Measurements from ENCODE around the gene CIZ1.

CIZ1 gene

GRCh38 chr9:128206916-128207910 is 15.8 kb upstream of the CIZ1 start:
- peaks cover 45% of the 10 kb centered on the region for H3K27me3 Mint-ChIP-seq
- peak overlapping the region; percentile 8 for H3K27ac Mint-ChIP-seq
- peaks cover 41% of the 10 kb centered on the region for H3K4me1 Mint-ChIP-seq (ENCODE audit: low read depth)
- intact Hi-C loops (cut with micrococcal nuclease), result no loop called here
- H3K36me3 Mint-ChIP-seq (ENCODE audit: low read depth), result no peaks in the 10 kb centered on the region
- no peaks in the 10 kb centered on the region for H3K9me3 Mint-ChIP-seq
- no peak overlapping the region for H3K4me3 Mint-ChIP-seq

GRCh38 chr9:128206484-128206883 is 15.1 kb upstream of the CIZ1 start:
- H3K27ac Mint-ChIP-seq, result peak overlapping the region; percentile 8
- intact Hi-C loops (cut with micrococcal nuclease), result no loop called here
- H3K9me3 Mint-ChIP-seq, result no peaks in the 10 kb centered on the region
- peaks cover 38% of the 10 kb centered on the region for H3K27me3 Mint-ChIP-seq
- peaks cover 42% of the 10 kb centered on the region for H3K4me1 Mint-ChIP-seq (ENCODE audit: low read depth)
- no peaks in the 10 kb centered on the region for H3K36me3 Mint-ChIP-seq (ENCODE audit: low read depth)
- H3K4me3 Mint-ChIP-seq, result no peak overlapping the region

DNA sequence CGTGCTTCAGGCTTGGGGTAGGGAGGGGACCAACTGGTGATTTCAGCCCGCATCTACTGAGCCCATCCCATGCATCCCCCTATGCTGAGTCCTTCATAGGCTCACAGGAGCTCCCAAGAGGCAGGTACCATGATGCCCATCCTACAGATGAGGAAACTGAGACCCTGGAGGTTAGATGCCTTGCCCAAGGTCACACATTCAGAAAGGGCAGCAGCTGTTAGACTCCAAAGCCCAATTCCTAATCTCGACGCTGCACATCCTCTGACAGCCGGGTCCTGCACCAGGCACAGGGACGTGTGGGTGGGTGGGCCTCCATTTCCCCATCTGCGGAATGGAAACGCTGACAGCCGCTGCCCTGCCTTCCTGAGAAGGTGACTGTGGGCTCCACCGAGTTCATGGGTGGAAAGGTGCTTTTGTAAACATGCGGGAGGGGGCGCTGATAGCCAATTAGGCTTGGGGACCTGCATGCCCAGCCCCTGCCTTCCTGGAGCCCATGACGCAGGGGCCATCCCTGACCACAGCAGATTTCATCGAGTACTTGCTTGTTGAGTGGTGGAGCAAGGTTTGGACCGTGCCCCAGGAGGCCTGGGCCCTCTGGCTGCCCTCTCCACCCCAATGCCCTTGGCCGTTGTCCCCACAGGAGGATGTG is 14.0 kb upstream of the CIZ1 start:
- H3K4me3 Mint-ChIP-seq, result no peak overlapping the region
- peaks cover 30% of the 10 kb centered on the region for H3K27me3 Mint-ChIP-seq
- no peaks in the 10 kb centered on the region for H3K36me3 Mint-ChIP-seq (ENCODE audit: low read depth)
- intact Hi-C loops (cut with micrococcal nuclease), result no loop called here
- H3K9me3 Mint-ChIP-seq, result no peaks in the 10 kb centered on the region
- no peak overlapping the region for H3K27ac Mint-ChIP-seq
- peaks cover 42% of the 10 kb centered on the region for H3K4me1 Mint-ChIP-seq (ENCODE audit: low read depth)

- H3K4me3 Mint-ChIP-seq, result no peak overlapping the region
- H3K27ac Mint-ChIP-seq, result no peak overlapping the region
- no peaks in the 10 kb centered on the region for H3K9me3 Mint-ChIP-seq
- H3K27me3 Mint-ChIP-seq, result peaks cover 30% of the 10 kb centered on the region
- no peaks in the 10 kb centered on the region for H3K36me3 Mint-ChIP-seq (ENCODE audit: low read depth)
- intact Hi-C loops (cut with micrococcal nuclease), result no loop called here
- peaks cover 42% of the 10 kb centered on the region for H3K4me1 Mint-ChIP-seq (ENCODE audit: low read depth)
Measured at GRCh38 chr9:128204858-128205257, 13.5 kb upstream of the CIZ1 start.

- no peaks in the 10 kb centered on the region for H3K36me3 Mint-ChIP-seq (ENCODE audit: low read depth)
- peaks cover 42% of the 10 kb centered on the region for H3K4me1 Mint-ChIP-seq (ENCODE audit: low read depth)
- no peaks in the 10 kb centered on the region for H3K9me3 Mint-ChIP-seq
- intact Hi-C loops (cut with micrococcal nuclease), result no loop called here
- H3K27ac Mint-ChIP-seq, result peak overlapping the region; percentile 38
- H3K27me3 Mint-ChIP-seq, result peaks cover 30% of the 10 kb centered on the region
- peak overlapping the region; percentile 82 for H3K4me3 Mint-ChIP-seq
Measured at GRCh38 chr9:128203707-128204551, 12.6 kb upstream of the CIZ1 start.

GRCh38 chr9:128203024-128203706 is 11.8 kb upstream of the CIZ1 start, which contains the start of gene DNM1:
Gene DNM1 (plus strand): TSS chr9:128203379. CDS start chr9:128203471, 92 bp downstream.
- H3K27me3 Mint-ChIP-seq, result peaks cover 26% of the 10 kb centered on the region
- peak within 1 kb of the TSS; percentile 82 for H3K4me3 Mint-ChIP-seq
- intact Hi-C loops (cut with micrococcal nuclease), result no loop called here
- no peaks in the 10 kb centered on the region for H3K36me3 Mint-ChIP-seq (ENCODE audit: low read depth)
- H3K27ac Mint-ChIP-seq, result peak within 1 kb of the TSS; percentile 70
- peaks cover 36% of the 10 kb centered on the region for H3K4me1 Mint-ChIP-seq (ENCODE audit: low read depth)
- no peaks in the 10 kb centered on the region for H3K9me3 Mint-ChIP-seq

GRCh38 chr9:128202648-128203023 is 11.3 kb upstream of the CIZ1 start:
- peaks cover 26% of the 10 kb centered on the region for H3K27me3 Mint-ChIP-seq
- intact Hi-C loops (cut with micrococcal nuclease), result no loop called here
- no peak overlapping the region for H3K4me3 Mint-ChIP-seq
- no peaks in the 10 kb centered on the region for H3K9me3 Mint-ChIP-seq
- peaks cover 34% of the 10 kb centered on the region for H3K4me1 Mint-ChIP-seq (ENCODE audit: low read depth)
- H3K36me3 Mint-ChIP-seq (ENCODE audit: low read depth), result no peaks in the 10 kb centered on the region
- H3K27ac Mint-ChIP-seq, result peak overlapping the region; percentile 70

DNA sequence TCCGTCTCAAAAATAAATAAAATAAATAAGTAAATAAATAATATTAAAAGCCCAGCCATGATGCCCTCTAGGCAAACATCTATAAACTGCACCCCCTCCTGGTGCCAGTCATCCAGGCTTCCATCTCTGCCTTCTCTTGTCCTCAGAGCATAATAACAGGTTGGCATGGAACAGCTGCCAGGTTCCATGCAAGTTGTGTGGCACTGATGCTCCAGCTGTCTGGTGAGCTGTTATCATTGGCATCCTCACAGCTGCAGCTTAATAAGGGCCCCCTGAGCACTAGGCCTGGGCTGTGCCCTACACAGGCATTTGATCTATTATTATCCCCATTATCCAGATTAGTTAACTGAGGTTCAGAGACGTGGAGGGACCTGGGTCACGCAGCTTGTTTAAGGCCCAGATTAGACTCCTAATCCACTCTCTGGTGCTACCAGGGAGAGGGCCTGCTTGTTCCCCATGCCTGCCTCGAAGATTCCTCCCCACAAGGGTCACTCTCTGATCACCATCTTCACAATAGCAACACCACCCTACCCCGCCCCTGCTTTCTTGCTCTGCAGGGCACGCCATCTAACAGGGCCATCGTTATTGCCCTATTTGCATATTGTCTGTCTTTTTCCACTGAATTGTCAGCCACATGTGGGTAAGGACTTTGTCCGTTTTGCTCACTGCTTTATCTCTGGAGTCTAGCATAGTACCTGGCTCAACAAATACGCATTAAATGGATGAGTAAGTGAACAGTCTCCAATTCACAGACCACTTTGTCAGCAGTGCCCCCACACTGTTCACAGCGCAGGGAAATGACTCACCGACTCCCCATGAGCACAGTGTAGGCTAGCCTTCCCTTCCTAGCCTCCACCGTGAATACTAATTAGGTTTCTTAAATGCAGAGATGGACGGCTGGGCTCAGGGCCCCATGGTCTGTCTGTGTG is 10.3 kb upstream of the CIZ1 start:
- Mint-ChIP-seq H3K27me3 (peaks cover 22% of the 10 kb centered on the region), H3K27ac (peak overlapping the region; percentile 70), H3K4me1 (ENCODE audit: low read depth) (peaks cover 24% of the 10 kb centered on the region), H3K9me3 (no peaks in the 10 kb centered on the region), H3K36me3 (ENCODE audit: low read depth) (peaks cover 7% of the 10 kb centered on the region), H3K4me3 (no peak overlapping the region)
- intact Hi-C loops (cut with micrococcal nuclease), result no loop called here

DNA sequence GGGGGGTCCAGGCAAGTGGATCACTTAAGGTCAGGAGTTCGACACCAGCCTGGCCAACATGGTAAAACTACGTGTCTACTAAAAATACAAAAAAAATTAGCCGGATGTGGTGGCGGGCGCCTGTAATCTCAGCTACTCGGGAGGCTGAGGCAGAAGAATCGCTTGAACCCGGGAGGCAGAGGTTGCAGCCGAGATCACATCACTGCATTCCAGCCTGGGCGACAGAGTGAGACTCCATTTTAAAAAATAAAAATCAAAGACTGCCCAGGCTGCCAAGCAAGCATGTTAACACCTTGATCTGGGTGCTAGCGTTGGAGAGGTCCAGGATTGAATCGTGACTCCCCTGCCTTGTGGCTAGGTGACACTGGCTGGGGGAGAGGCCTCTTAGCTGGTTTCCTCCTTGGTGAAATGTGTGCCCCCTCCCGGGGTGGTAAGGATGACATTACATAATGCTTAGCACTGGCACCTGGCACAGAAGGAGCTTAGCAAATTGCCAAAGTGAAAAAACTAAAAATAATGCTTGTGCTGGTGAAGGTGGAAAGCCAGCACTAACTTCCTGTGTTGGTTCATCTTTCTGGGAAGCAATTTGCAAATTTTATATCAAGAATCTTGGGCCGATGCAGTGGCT is 2.2 kb upstream of the CIZ1 start:
- Mint-ChIP-seq H3K9me3 (no peaks in the 10 kb centered on the region), H3K27me3 (no peaks in the 10 kb centered on the region), H3K4me1 (ENCODE audit: low read depth) (peaks cover 28% of the 10 kb centered on the region), H3K27ac (peak overlapping the region; percentile 98), H3K4me3 (peak overlapping the region; percentile 72), H3K36me3 (ENCODE audit: low read depth) (peaks cover 39% of the 10 kb centered on the region)
- intact Hi-C loops (cut with micrococcal nuclease), result no loop called here

DNA sequence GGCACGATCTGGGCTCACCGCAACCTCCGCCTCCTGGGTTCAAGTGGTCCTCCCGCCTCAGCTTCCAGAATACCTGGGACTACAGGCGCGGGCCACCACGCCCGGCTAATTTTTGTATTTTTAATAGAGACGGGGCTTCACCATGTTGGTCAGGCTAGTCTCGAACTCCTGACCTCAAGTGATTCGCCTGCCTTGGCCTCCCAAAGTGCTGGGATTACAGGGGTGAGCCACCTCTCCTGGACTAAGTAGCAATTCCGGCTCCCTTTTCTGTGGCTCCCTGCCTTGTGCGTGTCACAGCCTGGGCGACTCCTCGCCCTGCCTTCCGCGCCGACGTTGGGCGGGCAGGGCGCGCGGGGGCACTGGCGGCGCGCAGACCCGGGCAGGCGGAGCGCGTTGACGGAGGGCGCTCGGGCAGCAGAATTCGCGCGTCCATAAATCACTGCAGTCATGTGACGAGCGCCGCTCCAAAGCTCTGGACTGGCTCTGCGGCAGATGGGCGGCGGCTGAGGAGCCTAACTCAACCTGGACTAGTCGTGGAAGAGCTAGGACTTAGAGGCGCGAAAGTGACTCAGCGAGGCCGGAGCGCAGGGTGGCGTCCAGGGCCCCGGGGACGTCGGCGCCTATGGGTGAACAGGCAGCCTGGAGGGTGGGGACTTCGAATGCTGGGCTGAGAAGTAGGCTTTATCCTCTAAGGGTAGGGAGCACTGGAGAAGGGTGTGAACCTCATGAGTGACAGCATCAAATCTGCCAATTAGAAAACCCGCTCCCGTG is 1.4 kb upstream of the CIZ1 start:
- Mint-ChIP-seq H3K27me3 (no peaks in the 10 kb centered on the region), H3K27ac (peak overlapping the region; percentile 98)

DNA sequence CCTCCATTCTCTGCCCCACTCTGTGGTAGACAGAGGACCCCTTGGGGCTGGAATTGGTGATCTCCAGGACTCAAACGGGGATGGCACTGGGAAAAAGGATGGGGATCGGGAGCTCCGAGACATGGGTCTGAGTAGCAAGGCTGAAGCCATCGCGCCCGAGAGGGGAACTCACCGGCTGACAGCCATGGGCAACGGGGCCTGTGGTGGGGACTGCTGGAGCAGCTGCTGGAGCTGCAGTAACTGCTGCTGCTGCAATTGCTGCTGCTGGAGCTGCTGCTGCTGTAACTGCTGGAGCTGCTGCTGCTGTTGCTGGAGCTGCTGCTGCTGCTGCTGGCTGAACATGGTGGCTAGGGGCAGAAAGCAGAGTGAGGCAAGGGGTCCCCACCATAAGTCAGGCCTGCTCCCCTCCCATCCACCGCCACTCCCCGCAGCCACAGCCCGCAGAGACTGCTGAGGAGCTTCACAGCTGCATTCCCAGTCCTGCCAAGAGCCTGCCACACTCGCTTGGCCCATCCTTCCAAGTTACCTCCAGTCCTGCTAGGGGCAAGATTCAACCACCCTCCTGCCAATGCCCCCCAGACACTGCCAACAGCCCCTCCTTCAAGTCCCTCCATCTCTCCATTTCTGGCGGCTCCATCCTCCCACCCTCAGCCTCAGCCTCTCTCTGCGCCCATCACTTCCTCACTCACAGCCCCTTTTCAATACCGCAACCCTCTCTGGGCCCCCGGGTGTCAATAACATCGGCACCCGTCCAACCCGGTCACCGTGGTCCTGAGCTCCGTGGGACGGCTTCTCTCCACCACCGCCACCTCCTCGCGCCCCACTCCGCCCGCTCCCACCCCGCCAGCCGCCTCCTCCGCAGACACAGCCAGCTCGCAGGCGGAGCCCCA is 611 bp downstream of the CIZ1 start:
- Mint-ChIP-seq H3K4me1 (ENCODE audit: low read depth) (peaks cover 28% of the 10 kb centered on the region), H3K36me3 (ENCODE audit: low read depth) (peaks cover 60% of the 10 kb centered on the region), H3K27me3 (no peaks in the 10 kb centered on the region), H3K9me3 (no peaks in the 10 kb centered on the region), H3K27ac (peak overlapping the region; percentile 98), H3K4me3 (peak overlapping the region; percentile 94)
- intact Hi-C loops (cut with micrococcal nuclease), result no loop called here

More for the DNA sequence above, 1.4 kb upstream of the CIZ1 start:
- peak overlapping the region; percentile 72 for H3K4me3 Mint-ChIP-seq
- intact Hi-C loops (cut with micrococcal nuclease), result no loop called here
- peaks cover 28% of the 10 kb centered on the region for H3K4me1 Mint-ChIP-seq (ENCODE audit: low read depth)
- H3K36me3 Mint-ChIP-seq (ENCODE audit: low read depth), result peaks cover 47% of the 10 kb centered on the region
- no peaks in the 10 kb centered on the region for H3K9me3 Mint-ChIP-seq
